GM19328 (cell line): ENCODE results near the gene HABP2.

ENCODE experiments used
- ATAC-seq: cut with Tn5 transposase; IDR thresholded peaks from one replicate; pipeline ENCODE4 v1.9.1; 2021; ENCODE audit warnings: mild to moderate bottlenecking, moderate library complexity; ENCODE audit not compliant: unreplicated experiment

The HABP2 gene

GRCh38 chr10:113552701-113553100 lies at the start of gene HABP2:
Gene HABP2 (plus strand): TSS chr10:113553053. CDS start chr10:113553122, 69 bp downstream.
- ATAC-seq: no peak

DNA sequence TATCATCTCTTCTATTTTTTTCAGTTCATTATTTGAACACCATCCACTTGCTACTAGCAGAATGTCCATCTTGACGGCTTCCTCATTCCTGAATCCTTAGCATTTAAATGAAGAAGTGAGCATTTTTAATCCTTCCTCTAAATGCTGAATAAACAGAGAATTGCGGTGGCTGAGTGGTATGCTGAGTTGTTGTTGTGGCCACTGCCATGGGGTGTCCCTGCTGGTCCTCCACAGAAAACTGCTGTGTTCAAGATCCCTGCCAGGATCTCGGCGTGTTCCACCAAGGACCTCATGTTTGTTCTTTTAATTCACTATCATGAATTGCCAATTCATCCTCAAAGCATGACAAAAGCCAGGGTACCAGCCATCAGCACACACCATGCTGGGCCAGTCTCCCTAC lies 48.9 kb upstream of the HABP2 start:
- no peak for ATAC-seq

- no peak for ATAC-seq
These were observed 48.4 kb upstream of the HABP2 start for GRCh38 chr10:113504423-113504822.

DNA sequence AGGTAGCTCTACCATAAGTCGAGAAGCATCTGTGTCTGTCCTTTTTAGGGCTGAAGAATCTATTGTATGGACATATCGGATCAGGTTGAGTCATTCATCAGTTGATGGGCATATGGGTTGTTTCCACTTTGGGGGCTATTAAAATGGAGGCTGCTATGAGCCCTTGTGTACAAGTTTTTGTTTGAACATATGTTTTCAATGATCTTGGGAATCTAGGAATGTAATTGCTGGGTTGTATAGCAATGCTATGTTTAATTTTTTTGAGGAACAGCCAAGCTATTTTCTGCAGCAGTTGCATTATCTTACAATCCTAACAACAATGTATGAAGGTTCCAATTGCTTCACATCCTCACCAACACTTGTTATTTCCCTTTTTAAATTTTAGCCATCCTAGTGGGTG lies 46.4 kb upstream of the HABP2 start:
- ATAC-seq: no peak

- no peak for ATAC-seq
These were observed 41.4 kb upstream of the HABP2 start for GRCh38 chr10:113511419-113511818.

DNA sequence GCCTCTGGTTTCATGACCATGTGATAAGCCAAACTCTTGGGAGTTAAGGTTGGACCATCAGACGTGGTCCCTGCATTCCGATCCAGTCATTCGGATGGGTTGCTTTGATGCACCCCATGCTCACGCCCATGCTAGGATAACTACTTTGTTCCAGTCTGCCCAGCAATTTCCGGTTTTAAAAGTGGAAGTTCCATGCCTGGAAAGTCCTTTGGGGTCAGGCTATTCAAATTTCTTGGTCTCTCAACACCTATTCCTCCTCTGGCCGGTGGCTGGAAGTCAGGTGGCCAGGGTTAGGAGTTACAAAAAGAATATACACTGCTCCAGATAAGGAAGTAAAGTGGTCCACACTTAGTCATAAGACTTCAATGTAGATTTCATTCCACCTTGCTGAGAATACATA lies 37.7 kb upstream of the HABP2 start:
- ATAC-seq: no peak

DNA sequence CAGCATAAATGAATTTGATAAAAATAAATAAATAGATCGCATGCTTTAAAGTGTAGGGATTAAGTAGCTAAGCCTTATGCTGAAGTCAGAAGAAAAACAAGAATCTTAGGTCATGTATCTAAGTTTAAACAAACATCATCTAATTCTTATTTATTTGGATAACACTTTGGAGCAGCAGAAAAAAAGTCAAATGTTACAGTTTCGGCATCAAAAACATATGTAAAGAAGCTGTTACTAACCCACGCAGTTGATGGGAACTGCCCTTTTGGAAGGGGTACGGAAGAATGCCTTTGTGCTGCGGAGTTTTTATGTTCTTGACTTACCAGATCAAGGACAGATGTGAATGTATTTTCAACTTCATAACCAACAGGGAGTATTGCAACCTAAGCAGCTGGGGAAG lies 37.3 kb upstream of the HABP2 start:
- ATAC-seq: no peak

- no peak for ATAC-seq
These were observed 36.8 kb upstream of the HABP2 start for GRCh38 chr10:113516061-113516460.

DNA sequence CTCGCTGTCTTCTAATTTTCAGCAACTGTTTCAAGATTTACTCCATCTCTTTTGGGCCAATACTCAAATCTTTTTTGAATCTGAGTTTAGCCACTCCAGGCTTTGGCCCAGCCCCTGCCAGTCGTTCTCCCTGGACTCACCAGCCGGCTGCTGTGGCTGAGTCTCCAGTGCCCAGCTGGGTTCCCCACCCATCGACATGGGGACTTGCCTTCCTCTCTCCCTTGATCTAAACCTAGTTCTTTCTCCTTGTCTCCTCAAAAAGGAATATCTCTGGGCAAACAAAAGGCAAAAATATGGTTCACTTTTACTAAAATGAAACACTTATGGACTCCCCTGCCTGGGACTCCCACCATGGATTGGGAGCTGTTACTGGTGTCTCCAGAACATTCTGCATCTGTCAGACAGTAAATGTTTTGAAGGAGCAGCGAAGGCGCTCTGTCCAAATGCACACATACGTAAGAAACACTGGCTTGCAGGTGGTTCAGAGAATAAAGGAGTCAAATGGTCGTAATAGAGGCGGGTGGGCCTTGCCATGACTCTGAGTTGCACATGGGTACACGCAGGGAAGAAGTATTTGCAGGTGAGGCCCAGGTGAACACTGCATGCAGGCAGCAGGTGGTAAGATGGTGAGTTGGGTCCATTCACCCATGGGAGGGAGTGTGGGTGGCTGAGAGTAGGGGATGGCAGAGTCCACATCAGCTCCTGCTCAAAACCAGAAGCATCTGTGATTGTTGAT lies 35.5 kb upstream of the HABP2 start:
- no peak for ATAC-seq

DNA sequence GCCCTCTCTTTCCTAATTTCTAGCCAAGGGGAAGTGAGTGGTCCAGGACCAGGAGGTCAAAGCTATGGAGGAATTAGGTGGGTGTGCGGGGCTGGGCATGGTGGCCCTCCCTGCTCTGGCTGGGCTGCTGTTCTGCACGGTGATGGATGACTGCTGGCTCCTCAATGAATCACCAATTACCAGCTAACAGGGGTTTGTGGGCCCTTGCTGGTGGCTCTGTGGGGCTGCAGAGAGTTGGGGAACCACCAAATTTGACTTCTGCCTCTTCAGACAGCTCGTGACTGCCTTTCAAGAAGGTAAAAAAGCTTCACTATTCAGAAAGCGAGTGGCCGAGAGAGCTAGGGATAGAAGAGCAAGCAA lies 35.0 kb upstream of the HABP2 start:
- no peak for ATAC-seq

- no peak for ATAC-seq
These were observed 34.4 kb upstream of the HABP2 start for GRCh38 chr10:113518415-113518814.

DNA sequence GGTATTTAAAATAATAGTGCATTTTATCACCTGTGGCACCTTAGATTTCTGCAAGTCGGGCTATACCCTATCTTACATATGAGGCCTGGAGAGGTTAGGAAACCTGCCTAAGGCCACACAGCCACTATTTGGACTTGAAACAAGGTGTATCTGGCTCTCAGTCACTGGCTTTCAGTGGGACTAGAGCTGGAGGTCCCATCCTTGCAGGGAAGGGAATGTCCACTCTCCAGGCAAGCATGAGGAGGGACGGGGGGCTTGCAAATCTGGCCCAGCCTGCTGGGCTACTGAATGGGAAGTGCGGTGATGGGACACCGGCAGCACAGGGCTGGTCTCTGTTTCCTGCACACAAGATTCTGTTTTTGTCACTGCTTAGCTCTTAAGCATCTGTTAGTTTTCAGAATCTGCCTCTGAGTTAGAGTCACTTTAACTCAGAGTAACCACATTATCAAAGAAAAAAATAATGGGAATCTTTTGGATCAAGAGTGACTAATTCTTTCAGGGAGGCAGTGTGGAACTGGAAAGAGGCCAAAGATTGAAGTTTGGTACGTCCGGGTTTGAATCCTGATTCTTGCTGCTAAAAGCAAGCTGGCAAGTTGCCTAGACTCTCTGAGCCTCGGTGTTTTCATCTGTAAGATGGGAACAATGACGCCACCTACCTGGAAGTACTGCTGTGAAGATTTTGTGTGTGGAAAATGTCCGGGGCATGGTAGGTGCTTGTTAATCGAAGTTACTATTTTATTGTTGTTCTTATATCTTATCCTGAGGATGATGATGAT lies 33.8 kb upstream of the HABP2 start:
- no peak for ATAC-seq

- ATAC-seq: no peak
These were observed 33.2 kb upstream of the HABP2 start for GRCh38 chr10:113519681-113520115.

- no peak for ATAC-seq
These were observed 32.6 kb upstream of the HABP2 start for GRCh38 chr10:113520261-113520660.

- no peak for ATAC-seq
These were observed 32.0 kb upstream of the HABP2 start for GRCh38 chr10:113520690-113521474.

- no peak for ATAC-seq
These were observed 31.4 kb upstream of the HABP2 start for GRCh38 chr10:113521475-113521795.

DNA sequence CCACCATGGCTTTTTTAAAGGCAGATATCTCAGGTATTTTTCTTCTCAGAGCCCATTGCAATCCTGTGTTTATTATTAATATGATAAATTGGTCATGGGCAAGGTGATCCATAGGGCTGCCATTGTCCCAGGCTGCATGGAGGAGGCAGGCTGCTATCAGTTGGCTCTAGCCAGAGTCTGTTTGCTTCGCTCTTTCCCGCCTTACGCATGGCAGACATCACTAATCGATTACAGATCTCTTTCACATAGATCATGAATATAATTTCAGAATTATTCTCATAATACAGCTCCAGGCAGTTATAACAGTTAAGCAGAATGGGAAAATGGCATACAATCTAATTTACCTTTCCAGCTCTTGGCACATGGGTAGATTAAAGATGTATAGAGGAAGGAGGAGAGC lies 30.4 kb upstream of the HABP2 start:
- ATAC-seq: no peak

DNA sequence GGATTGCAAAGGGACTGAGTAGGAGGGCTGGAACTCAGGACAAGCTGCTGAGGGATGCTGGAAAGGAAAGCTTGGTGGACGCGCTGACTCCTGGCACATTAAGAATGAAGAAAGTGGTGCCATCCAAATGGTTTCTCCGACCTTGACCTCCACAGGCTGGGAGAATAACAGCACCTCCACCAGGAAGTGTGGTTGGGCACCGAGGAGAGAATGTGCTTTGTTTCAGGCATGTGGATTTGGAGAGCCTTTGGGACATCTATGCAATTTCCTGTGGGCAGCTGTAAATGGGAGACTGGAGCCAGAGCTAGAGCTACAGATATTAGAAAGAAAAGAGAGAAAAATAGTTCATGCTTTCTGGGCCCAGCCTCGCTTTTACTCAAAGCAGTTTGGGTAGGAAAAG lies 29.8 kb upstream of the HABP2 start:
- no peak for ATAC-seq

GRCh38 chr10:113523628-113524027 lies 29.2 kb upstream of the HABP2 start:
- ATAC-seq: no peak

GRCh38 chr10:113524120-113524519 lies 28.7 kb upstream of the HABP2 start:
- no peak for ATAC-seq

DNA sequence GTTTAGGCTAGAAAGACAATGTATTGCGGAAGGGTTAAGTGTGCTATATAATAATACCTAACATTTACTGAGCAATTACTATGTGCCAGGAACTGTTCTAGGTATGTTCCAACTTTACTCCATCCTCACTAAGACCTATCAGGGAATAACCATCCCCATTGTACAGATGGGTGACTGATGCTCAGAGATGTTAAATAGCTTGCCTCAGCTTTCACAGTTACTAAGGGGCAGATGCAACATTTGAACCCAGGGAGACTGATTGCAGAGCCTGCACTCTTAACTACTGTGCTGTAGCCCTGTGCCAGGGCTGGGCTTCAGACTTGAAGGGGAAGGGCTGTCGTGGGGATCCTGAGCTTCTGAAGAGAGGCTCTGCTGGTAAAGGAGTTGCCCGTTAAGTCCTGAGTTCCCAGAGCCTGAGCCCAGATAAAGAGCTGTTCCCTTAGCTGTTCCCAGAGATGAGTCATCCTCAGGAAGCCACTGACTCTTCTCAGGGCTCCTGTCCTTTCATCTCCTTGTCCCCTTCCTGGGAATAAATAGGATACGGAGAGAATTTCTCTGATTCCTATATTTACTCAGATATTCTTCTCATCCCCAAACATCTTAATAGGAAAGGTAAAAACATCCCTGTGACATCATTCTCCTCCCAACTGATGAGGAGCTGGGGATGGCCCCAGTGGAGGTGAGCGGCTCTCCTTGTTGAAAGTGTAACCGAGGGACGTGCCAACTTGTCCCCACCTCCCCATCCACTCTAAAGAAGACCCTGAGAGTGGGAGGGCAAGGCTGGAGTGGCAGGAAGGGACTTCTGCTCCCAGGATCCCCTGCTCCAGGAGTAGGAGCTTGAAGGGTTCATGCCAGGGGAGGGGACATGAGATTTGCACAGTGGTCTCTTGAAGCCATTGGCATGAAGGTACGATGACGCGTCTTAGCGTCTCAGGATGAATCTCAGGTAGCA lies 28.0 kb upstream of the HABP2 start:
- no peak for ATAC-seq
